Esophagus mucosa (tissue), 1 donor: ENCODE results near the gene MYBPC1. TPM values are rescaled to one million over a fixed set of nuclear protein-coding genes. Genes with fewer than 3 reads are reported as not detected.
"Not testable (repeated sequence)": the region's sequence is repeated elsewhere in the genome, so short reads cannot be mapped to it uniquely, and the experiment has no call there.

Source experiments
- ATAC-seq: fragments of 200-7000 bp; cut with Tn5 transposase; one replicate; pipeline ENCODE4 v1.9.1; 2020
- total RNA-seq: library from RNA; stranded (reverse); gene quantifications from one replicate; pipeline ENCODE4 v1.2.4, GENCODE V29; 2023
- donor health status: DM: yes; HTN: yes; CAD: no.

MYBPC1 gene
- 0.40 TPM for total RNA-seq

GRCh38 chr12:101594700-101595099 lies at the start of gene MYBPC1:
Gene MYBPC1 (plus strand): TSS chr12:101594971. CDS start chr12:101595071, 100 bp downstream.
- ATAC-seq = no peak

DNA sequence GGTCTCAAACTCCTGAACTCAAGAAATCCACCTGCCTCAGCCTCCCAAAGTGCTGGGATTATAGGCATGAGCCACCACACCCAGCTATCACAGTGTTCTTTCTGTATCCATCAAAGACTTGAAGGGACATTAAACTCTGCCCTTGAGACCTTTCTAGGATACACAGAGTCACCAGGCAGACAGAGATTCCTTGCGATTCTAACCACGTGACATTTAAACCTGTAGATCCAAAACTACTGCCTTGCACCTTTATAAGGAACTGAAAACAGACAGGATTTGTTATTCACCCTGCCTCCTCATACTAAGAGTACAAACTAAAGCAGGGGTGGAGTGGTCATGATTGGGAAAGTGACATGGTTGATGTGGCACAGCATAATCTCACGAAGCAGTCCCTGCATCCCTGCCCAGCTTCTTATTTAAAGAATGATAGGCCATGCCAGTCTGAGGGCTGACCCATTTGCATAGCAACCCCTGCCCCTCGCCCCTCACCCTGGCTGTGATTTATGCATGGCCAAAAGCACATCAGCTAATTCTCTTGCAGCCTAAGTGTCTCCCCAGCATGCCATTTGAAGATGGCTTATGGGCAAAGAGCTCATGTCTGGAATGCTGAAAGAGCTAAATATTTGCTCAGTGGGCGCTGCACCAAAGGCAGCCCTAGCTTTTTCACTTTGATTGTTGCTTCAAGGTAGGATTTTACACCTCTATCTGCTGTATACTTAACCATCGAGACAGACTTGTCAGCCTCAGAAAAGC lies 43.2 kb upstream of the MYBPC1 start:
- no peak for ATAC-seq

GRCh38 chr12:101552277-101552676 lies 42.5 kb upstream of the MYBPC1 start:
- ATAC-seq = no peak

- ATAC-seq = no peak
These were observed 37.7 kb upstream of the MYBPC1 start for GRCh38 chr12:101557094-101557493.

- not testable (repeated sequence) for ATAC-seq
These were observed 36.0 kb upstream of the MYBPC1 start for GRCh38 chr12:101558726-101559125.

DNA sequence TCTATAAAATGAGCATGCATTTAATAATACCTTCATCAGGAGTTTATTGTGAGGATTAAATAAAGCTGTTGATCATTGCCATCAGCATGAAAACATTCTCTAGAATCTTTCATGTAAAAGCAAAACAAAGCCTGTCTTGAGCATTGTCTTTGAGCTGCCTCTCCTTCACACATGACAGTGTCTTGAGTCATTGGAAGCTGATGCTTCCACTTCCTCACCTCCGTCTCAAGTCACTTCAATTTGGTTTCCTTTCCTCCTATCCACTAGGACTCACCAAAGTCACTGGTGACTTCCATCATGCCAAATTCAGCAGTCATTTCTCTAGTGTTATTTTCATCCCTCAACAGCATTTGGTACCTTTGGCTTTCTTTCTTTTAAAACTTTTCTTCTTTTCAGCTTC lies 31.6 kb upstream of the MYBPC1 start:
- peak; percentile 59 for ATAC-seq

DNA sequence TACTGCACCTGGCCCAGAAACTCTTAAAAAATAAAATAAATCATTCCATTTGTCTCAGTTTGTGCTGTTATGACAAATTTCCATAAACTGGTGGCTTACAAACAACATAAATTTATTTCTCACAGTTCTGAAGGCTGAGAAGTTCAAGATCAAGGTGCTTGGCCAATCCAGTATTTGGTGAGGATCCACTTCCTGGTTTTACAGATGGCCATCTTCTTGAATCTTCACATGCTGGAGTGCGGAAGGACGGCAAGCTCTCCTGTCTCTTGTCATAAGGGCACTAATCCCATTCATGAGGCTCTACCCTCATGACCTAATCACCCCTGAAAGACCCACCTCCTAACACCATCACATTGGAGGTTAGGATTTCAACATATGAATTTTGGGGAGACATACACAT lies 29.9 kb upstream of the MYBPC1 start:
- ATAC-seq = no peak

DNA sequence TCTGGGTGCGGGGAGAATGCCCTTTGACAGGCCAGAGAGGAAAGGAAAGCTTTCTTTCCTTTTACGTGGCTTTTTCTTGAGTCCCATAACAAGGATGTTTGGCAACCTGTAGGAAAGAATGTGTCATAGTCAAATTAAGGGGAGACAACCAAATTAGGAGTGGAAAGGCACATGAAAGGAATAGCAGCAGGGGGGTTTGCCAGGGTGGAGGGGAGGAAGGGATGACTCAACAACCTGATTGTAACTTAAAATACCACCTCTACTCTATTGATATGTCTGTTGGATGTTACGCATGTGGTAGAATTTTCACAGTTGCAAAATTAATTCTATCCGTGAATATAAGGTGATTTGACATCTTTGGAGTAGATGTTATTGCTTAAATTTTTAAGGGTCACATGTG lies 28.5 kb upstream of the MYBPC1 start:
- ATAC-seq = no peak

DNA sequence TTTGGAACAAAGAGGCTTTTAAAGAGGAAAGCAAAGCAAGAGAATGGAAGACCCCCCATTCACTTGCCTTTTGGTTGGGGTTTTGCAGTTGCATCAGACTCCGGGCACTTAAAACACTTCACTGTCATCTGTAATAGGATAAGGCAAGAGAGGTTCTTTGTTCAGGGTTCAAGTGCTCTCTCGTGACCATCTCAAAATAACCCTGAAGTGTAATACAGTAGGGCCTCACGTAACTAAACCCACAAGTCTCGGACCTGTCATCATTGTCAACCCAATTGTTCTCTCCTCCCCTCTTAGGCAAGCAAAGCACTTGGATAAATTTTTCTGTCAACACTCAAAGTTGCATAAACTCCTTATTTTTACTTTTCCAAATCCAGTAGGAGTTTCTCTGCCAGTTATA lies 26.9 kb upstream of the MYBPC1 start:
- no peak for ATAC-seq

DNA sequence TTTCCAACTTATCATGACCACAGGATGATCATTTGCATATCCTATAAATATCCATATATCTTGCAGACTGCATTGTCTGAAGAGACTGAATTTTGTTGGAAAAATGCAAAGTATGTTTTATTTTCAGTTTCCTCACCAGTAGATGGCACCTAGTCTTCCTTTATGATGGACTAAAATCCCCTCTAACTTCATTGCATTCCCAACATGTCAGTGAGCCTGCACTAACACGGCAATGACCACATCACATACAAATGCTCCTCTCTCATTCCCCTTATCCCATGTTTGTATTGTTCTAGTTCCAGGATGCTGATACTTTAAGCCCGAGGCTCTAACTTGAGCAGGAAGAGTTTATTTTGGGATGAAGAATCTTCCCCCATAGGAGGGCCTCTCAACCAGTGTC lies 24.7 kb upstream of the MYBPC1 start:
- no peak for ATAC-seq

DNA sequence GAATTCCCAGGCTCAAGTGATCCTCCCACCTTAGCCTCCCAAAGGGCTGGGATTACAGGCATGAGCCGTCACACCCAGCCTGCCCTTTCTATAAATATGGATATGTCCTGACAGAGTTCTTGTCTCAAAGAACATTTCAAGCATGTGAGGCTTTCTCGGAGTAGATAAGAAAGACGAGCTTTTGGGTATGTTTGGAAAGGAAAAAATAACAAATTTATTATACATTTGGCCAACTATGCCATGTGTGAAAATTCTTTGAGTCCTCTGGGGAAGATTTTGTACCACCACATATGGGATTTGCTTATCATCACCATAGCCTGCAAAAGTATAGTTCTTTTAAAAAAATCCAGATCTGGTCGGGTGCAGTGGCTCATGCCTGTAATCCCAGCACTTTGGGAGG lies 23.7 kb upstream of the MYBPC1 start:
- ATAC-seq = no peak

- no peak for ATAC-seq
These were observed 21.0 kb upstream of the MYBPC1 start for GRCh38 chr12:101573743-101574142.

DNA sequence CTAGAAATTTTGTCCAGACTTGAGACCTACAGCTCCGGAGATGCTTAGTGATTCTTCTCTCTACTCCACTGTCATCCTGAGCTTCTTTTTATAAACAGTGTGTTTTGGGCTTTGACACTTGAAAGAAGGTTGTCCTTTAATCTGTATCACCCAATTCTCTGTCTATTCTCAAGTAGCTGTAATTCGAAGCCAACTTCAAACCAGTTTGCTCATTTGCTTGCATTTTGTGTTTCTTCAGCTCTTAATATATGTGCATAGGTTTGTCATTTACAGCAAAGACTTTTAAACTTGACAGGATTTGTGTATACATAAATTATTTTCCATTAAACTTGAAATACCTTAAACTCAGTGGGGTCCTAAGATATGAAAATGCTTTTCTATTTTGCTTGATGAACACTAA lies 16.4 kb upstream of the MYBPC1 start:
- no peak for ATAC-seq

- no peak for ATAC-seq
These were observed 13.6 kb upstream of the MYBPC1 start for GRCh38 chr12:101581190-101581589.

GRCh38 chr12:101582937-101583336 lies 11.8 kb upstream of the MYBPC1 start:
- no peak for ATAC-seq

DNA sequence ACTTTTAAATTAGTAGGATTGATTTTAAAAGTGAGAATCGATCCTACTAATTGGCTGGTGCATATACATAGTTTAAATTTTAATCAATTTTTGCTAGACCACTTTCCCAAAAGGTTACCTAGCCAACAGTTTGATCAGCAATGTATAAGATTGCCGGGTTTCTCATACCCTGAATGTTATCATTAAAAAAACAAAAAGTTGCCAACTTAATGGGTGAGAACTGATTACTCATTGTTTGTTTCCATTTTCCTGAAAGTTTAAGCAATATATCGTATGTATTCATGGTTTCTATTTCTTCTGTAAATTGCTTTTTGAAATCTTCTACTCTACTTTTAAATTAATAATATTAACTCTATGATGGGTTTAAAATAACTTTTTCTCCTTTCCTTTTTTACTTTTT lies 4.4 kb upstream of the MYBPC1 start:
- ATAC-seq = no peak

- no peak for ATAC-seq
These were observed 3.0 kb upstream of the MYBPC1 start for GRCh38 chr12:101591781-101592180.

DNA sequence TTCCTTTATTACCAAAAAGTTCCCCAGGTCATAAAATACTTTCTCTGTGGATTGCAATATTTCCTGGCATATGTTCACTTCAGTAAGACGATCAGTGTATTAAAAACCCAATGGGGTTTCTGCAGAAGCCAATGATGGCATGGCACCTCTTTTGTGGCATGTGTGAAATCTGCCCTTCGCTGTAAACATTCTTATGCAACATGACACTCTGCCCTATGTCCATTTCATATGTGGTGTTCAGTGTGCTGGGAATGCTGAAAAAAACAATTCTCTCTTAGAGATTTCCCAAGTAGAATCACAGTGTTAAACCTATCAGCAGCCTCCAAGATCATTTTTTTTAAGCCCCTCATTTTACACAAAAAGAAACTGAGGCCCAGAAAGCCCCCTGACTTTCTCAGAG lies 2.3 kb upstream of the MYBPC1 start:
- no peak for ATAC-seq

DNA sequence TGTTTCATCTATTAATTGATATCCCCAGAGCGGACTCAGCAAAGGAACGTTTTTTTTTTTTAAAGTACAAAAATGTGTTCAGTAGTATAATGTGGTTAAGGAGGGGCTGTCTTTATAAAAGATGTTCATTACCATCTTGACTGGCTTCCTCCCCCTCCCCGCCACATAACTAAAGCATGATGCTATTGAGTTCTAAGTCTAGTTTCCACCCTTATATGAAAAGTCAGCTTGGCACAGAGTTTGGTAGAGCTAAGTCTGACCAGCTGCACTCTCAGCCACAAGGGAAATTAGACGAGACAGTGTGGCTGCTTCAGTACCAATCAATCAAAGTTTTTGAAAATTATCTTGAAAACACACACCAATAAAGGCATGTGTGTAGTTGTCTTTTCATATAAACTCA lies 1.9 kb upstream of the MYBPC1 start:
- ATAC-seq = no peak

- no peak for ATAC-seq
These were observed 1.4 kb downstream of the MYBPC1 start for GRCh38 chr12:101596172-101596571.

GRCh38 chr12:101597164-101597563 lies 2.4 kb downstream of the MYBPC1 start:
- no peak for ATAC-seq

- no peak for ATAC-seq
These were observed 3.7 kb downstream of the MYBPC1 start for GRCh38 chr12:101598483-101598882.

- no peak for ATAC-seq
These were observed 4.5 kb downstream of the MYBPC1 start for GRCh38 chr12:101599311-101599710.

DNA sequence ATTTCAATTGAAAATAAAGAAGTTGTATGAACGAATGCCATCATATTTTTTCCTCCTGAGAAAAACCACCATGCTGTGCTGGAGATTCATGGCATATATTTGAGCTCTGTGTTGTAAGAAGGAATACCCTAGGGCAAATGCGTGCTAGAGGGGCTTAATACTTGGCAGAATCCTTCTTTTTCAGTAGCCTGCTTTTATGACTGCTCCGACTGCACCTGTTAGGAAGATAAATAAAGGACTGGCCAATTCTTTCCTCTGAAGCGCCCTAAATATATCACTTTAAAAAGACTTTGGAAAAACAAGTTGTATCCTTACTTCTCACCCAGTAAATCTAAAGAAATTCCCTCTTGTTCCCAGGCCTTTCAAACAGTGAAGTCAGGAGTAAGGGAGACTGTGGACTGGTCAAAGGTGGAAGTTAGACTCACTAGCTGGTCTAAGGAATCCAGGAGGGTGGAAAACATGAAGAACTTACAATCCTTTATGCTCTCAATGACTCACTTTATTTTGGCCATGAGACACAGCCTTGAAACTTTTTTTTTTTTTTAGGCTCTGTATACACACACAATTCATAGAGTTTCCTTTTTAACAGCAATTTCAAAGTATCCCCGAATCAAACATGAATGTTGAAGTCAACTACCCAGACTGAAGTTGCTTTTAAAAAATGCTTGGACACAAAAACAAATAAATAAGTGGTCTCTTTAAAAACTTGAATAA lies 5.2 kb downstream of the MYBPC1 start:
- ATAC-seq = no peak
